Activated naive CD4-positive, alpha-beta T cell treated with anti-CD3 and anti-CD28 coated beads, Interleukin-2, amount 50 U/mL, for 24 hours (primary cell): ENCODE data around the gene CRP.
A peak's percentile ranks its signal among the peaks of the same experiment; 100 is the strongest.
"Not testable (repeated sequence)": the region's sequence is repeated elsewhere in the genome, so short reads cannot be mapped to it uniquely, and the experiment has no call there.

ENCODE experiments used
- H3K27ac Mint-ChIP-seq: one replicate; pipeline ENCODE4 v1.8.0; 2021; ENCODE audit warnings: mild to moderate bottlenecking, mixed read lengths
- H3K27me3 Mint-ChIP-seq: one replicate; pipeline ENCODE4 v1.8.0; 2021; ENCODE audit warnings: mixed read lengths
- H3K36me3 Mint-ChIP-seq: one replicate; pipeline ENCODE4 v1.8.0; 2021; ENCODE audit warnings: mixed read lengths
- H3K4me1 Mint-ChIP-seq: one replicate; pipeline ENCODE4 v1.8.0; 2021; ENCODE audit warnings: mixed read lengths
- H3K4me3 Mint-ChIP-seq: one replicate; pipeline ENCODE4 v1.8.0; 2021; ENCODE audit warnings: mild to moderate bottlenecking, mixed read lengths
- H3K9me3 Mint-ChIP-seq: one replicate; pipeline ENCODE4 v1.8.0; 2021; ENCODE audit warnings: mixed read lengths

CRP gene

GRCh38 chr1:159712080-159712479 lies 2.3 kb downstream of the CRP start:
- Mint-ChIP-seq H3K4me3 (no peak overlapping the region), H3K27me3 (peaks cover 15% of the 10 kb centered on the region), H3K9me3 (no peaks in the 10 kb centered on the region), H3K27ac (no peak overlapping the region), H3K4me1 (no peaks in the 10 kb centered on the region), H3K36me3 (no peaks in the 10 kb centered on the region)

- no peaks in the 10 kb centered on the region for H3K9me3 Mint-ChIP-seq
- H3K4me1 Mint-ChIP-seq: no peaks in the 10 kb centered on the region
- no peak overlapping the region for H3K27ac Mint-ChIP-seq
- no peak overlapping the region for H3K4me3 Mint-ChIP-seq
- H3K36me3 Mint-ChIP-seq: no peaks in the 10 kb centered on the region
- H3K27me3 Mint-ChIP-seq: peaks cover 3% of the 10 kb centered on the region
These were observed 6.7 kb downstream of the CRP start for GRCh38 chr1:159707472-159708260.

DNA sequence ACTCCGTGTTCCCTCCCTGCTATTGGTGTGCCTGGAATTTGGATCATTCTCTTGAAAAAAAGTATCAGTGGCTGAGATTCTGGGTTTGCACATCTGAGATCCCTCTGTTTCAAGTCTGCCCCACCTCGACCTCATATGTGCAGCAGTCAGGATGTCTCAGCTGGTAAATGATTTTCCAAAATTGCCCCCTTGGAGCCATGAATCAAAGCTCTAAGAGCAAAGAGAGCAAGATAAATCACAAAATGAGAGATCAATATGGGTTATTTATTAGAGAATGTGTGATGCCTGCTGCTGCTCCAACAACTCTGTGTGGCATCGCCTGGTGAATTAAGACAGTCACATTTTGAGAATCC lies 8.5 kb downstream of the CRP start:
- Mint-ChIP-seq H3K27me3 (no peaks in the 10 kb centered on the region), H3K27ac (no peak overlapping the region), H3K9me3 (no peaks in the 10 kb centered on the region), H3K4me1 (no peaks in the 10 kb centered on the region), H3K36me3 (no peaks in the 10 kb centered on the region), H3K4me3 (no peak overlapping the region)

- no peaks in the 10 kb centered on the region for H3K27me3 Mint-ChIP-seq
- H3K36me3 Mint-ChIP-seq: no peaks in the 10 kb centered on the region
- no peak overlapping the region for H3K4me3 Mint-ChIP-seq
- H3K9me3 Mint-ChIP-seq: no peaks in the 10 kb centered on the region
- peak overlapping the region; percentile 26 for H3K27ac Mint-ChIP-seq
- H3K4me1 Mint-ChIP-seq: no peaks in the 10 kb centered on the region
These were observed 9.0 kb downstream of the CRP start for GRCh38 chr1:159705251-159705903.

DNA sequence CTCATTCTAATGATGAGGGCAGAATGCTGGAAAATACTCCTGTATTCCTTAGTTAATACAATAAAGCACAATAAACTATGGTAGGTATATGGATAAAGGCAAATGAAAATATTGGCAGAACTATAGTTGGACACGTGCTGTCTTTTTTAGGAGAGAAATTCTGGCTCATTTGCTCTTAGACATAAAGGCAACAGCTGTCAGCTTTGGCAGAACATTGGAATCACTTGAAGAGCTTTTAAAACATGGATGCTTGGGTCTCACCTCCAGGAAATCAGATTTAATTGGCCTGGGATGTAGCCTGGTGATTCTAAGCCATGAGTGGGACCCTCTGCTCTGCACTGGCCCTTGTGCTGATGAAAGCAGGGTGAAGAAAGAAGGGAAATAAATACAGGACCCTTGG lies 9.9 kb downstream of the CRP start:
- no peak overlapping the region for H3K4me3 Mint-ChIP-seq
- no peaks in the 10 kb centered on the region for H3K27me3 Mint-ChIP-seq
- H3K4me1 Mint-ChIP-seq: no peaks in the 10 kb centered on the region
- no peaks in the 10 kb centered on the region for H3K36me3 Mint-ChIP-seq
- no peak overlapping the region for H3K27ac Mint-ChIP-seq
- H3K9me3 Mint-ChIP-seq: no peaks in the 10 kb centered on the region

DNA sequence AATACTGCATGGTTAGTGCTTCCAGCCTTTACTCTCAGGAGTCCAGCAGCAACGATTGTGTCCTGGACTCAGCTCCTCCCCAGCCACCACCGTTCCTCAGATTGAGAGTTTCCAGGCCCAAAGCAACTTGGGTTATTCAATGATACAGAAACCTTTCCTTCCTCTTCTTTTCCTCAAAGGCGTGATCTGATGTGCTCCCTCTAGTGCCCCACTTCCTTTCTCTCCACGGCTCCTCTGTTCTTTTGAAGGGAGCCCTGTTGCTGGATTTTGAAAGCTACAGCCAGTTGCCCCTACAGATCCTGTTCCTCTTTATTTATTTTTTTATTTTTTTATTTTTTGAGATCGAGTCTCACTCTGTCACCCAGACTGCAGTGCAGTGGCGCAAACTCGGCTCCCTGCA lies 14.1 kb downstream of the CRP start:
- no peak overlapping the region for H3K27ac Mint-ChIP-seq
- no peaks in the 10 kb centered on the region for H3K36me3 Mint-ChIP-seq
- no peak overlapping the region for H3K4me3 Mint-ChIP-seq
- no peaks in the 10 kb centered on the region for H3K9me3 Mint-ChIP-seq
- H3K27me3 Mint-ChIP-seq: peaks cover 2% of the 10 kb centered on the region
- no peaks in the 10 kb centered on the region for H3K4me1 Mint-ChIP-seq

GRCh38 chr1:159699653-159700052 lies 14.7 kb downstream of the CRP start:
- peaks cover 3% of the 10 kb centered on the region for H3K27me3 Mint-ChIP-seq
- no peak overlapping the region for H3K27ac Mint-ChIP-seq
- no peaks in the 10 kb centered on the region for H3K4me1 Mint-ChIP-seq
- H3K4me3 Mint-ChIP-seq: no peak overlapping the region
- no peaks in the 10 kb centered on the region for H3K9me3 Mint-ChIP-seq
- no peaks in the 10 kb centered on the region for H3K36me3 Mint-ChIP-seq

- Mint-ChIP-seq H3K9me3 (no peaks in the 10 kb centered on the region), H3K27me3 (peaks cover 6% of the 10 kb centered on the region), H3K4me1 (no peaks in the 10 kb centered on the region), H3K4me3 (no peak overlapping the region), H3K27ac (no peak overlapping the region), H3K36me3 (no peaks in the 10 kb centered on the region)
These were observed 15.1 kb downstream of the CRP start for GRCh38 chr1:159699246-159699645.

DNA sequence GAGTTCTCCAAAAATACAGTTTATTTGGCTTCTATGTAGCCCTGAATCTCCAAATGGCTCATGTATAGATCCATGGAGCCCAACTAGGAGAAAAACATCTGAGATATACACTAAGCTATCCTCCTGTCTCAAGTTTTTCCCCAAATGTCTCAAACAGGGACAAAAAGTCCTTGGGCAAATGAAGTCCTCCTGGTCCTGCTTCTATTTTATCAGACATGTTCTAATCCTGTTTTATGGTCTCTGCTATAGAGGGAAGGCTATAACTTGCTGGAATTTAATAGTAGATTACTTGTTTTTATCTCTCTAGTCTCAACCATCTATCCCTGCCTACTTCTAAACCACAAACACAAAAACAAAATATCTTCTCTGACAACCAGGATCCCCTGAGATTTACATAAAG lies 26.9 kb downstream of the CRP start:
- H3K4me3 Mint-ChIP-seq: no peak overlapping the region
- H3K27ac Mint-ChIP-seq: no peak overlapping the region
- H3K27me3 Mint-ChIP-seq: peaks cover 24% of the 10 kb centered on the region
- no peaks in the 10 kb centered on the region for H3K9me3 Mint-ChIP-seq
- H3K36me3 Mint-ChIP-seq: no peaks in the 10 kb centered on the region
- no peaks in the 10 kb centered on the region for H3K4me1 Mint-ChIP-seq

GRCh38 chr1:159686599-159687299 lies 27.6 kb downstream of the CRP start:
- H3K27ac Mint-ChIP-seq: no peak overlapping the region
- no peaks in the 10 kb centered on the region for H3K9me3 Mint-ChIP-seq
- H3K36me3 Mint-ChIP-seq: no peaks in the 10 kb centered on the region
- H3K4me1 Mint-ChIP-seq: no peaks in the 10 kb centered on the region
- peaks cover 21% of the 10 kb centered on the region for H3K27me3 Mint-ChIP-seq
- no peak overlapping the region for H3K4me3 Mint-ChIP-seq

GRCh38 chr1:159678939-159679338 lies 35.5 kb downstream of the CRP start:
- Mint-ChIP-seq H3K36me3 (no peaks in the 10 kb centered on the region), H3K9me3 (no peaks in the 10 kb centered on the region), H3K4me1 (no peaks in the 10 kb centered on the region), H3K27me3 (peaks cover 13% of the 10 kb centered on the region), H3K4me3 (no peak overlapping the region), H3K27ac (no peak overlapping the region)

- no peaks in the 10 kb centered on the region for H3K9me3 Mint-ChIP-seq
- no peaks in the 10 kb centered on the region for H3K36me3 Mint-ChIP-seq
- H3K4me1 Mint-ChIP-seq: no peaks in the 10 kb centered on the region
- no peak overlapping the region for H3K27ac Mint-ChIP-seq
- peaks cover 13% of the 10 kb centered on the region for H3K27me3 Mint-ChIP-seq
- no peak overlapping the region for H3K4me3 Mint-ChIP-seq
These were observed 39.3 kb downstream of the CRP start for GRCh38 chr1:159675046-159675445.

- H3K27ac Mint-ChIP-seq, H3K9me3 Mint-ChIP-seq, H3K4me3 Mint-ChIP-seq, H3K4me1 Mint-ChIP-seq, H3K36me3 Mint-ChIP-seq: not testable (repeated sequence)
- peaks cover 10% of the 10 kb centered on the region for H3K27me3 Mint-ChIP-seq
These were observed 42.0 kb downstream of the CRP start for GRCh38 chr1:159672390-159672789.

GRCh38 chr1:159669338-159669737 lies 45.1 kb downstream of the CRP start:
- Mint-ChIP-seq H3K9me3 (peaks cover 3% of the 10 kb centered on the region), H3K27me3 (peaks cover 5% of the 10 kb centered on the region), H3K27ac (no peak overlapping the region), H3K4me3 (no peak overlapping the region), H3K36me3 (no peaks in the 10 kb centered on the region), H3K4me1 (no peaks in the 10 kb centered on the region)

DNA sequence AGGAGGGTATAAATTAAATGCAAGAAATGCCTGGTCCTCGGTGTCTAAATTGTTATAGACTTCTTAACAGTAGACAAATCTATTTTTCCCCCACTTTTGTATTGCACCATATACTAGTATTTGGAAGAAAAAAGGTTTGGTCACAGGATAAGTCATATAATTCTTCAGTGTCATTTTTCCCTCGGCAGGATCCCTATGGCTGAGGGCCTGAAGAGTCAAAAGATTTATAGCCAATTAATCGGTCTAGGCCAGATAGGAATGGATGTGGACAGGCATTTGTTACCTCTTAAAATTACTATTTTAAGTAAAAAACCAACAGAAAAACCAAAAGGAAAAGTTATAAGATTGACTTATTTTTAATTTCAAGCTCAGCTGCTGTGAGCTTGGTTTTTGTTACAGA lies 45.6 kb downstream of the CRP start:
- Mint-ChIP-seq H3K4me3 (no peak overlapping the region), H3K4me1 (no peaks in the 10 kb centered on the region), H3K9me3 (peaks cover 9% of the 10 kb centered on the region), H3K27me3 (peaks cover 2% of the 10 kb centered on the region), H3K36me3 (peaks cover under 1% of the 10 kb centered on the region), H3K27ac (no peak overlapping the region)

GRCh38 chr1:159664247-159664646 lies 50.1 kb downstream of the CRP start:
- H3K9me3 Mint-ChIP-seq: peaks cover 24% of the 10 kb centered on the region
- no peaks in the 10 kb centered on the region for H3K4me1 Mint-ChIP-seq
- H3K36me3 Mint-ChIP-seq: peaks cover 2% of the 10 kb centered on the region
- H3K27me3 Mint-ChIP-seq: peaks cover 13% of the 10 kb centered on the region
- no peak overlapping the region for H3K4me3 Mint-ChIP-seq
- H3K27ac Mint-ChIP-seq: no peak overlapping the region
